HCT116 (cell line): Measurements from ENCODE around the gene MRPL21. TPM values are rescaled to one million over a fixed set of nuclear protein-coding genes. Genes with fewer than 3 reads are reported as not detected.

ENCODE experiments used
- ATAC-seq: fragments of 200-7000 bp; cut with Tn5 transposase; 2 replicates; pipeline ENCODE4 v1.9.1; 2020; ENCODE audit warnings: mild to moderate bottlenecking, moderate library complexity
- BruUV-seq: library from RNA; stranded (reverse); fragments of 400-500 nt; replicated peaks from 2 replicates; lab custom pipeline; 2021; lab: Mats Ljungman, UMichigan
- CTCF ChIA-PET: fragments of 300-600 bp; sonication (Branson Sonifier 250); formaldehyde crosslinking; loops from one replicate; lab custom pipeline; 2021; ENCODE audit warnings: antibody characterized with exemption; lab: Charles Lee
- POLR2A ChIA-PET: fragments of 300-600, 350-600 bp; sonication (Branson Sonifier 250); formaldehyde crosslinking; loops from one replicate; lab custom pipeline; 2021; ENCODE audit warnings: antibody characterized with exemption; lab: Charles Lee
- RAD21 ChIA-PET, 2 experiments: fragments of 300-600 bp; sonication (Branson Sonifier 250); formaldehyde crosslinking; loops; one replicate each; lab custom pipeline; 2023; ENCODE audit warnings: low total read pairs in 2 of 2; ENCODE audit not compliant: uncharacterized antibody in 2 of 2, unreplicated experiment in 2 of 2, low non-redundant PET in 1 of 2; lab: Charles Lee
- DNase-seq: peaks from one replicate; pipeline ENCODE4 v3.0.0-alpha.2; 2010; ENCODE audit warnings: low read depth, low spot score
- H2AFZ ChIP-seq: fragments of 200-600 bp; shearing (Covaris generic), sonication (generic); 2 replicates; pipeline ENCODE4 v1.6.1; 2017; ENCODE audit warnings: low read depth, mixed run types, mixed read lengths, antibody characterized with exemption, low read length; ENCODE audit not compliant: poor library complexity, severe bottlenecking
- H3K27ac ChIP-seq: 2 replicates; pipeline ENCODE4 v1.5.1; 2012; ENCODE audit warnings: low read depth, low read length
- H3K27me3 ChIP-seq: fragments of 200-600 bp; sonication (generic); 2 replicates; pipeline ENCODE4 v1.6.1; 2016; ENCODE audit warnings: mixed run types, low read length, mixed read lengths; ENCODE audit not compliant: insufficient read depth
- H3K36me3 ChIP-seq, 2 experiments: fragments of 200-500 bp in 1 of 2; fragments of 200-600 bp in 1 of 2; sonication (Bioruptor generic) in 1 of 2; sonication (generic) in 1 of 2; 2 replicates each; pipeline versions ENCODE4 v1.5.1 to v1.6.1; 2014 to 2016; ENCODE audit warnings: low read length in 2 of 2, inconsistent platforms in 1 of 2, mixed read lengths in 1 of 2, mixed run types in 1 of 2; ENCODE audit not compliant: insufficient read depth in 2 of 2, control insufficient read depth in 1 of 2
- H3K4me1 ChIP-seq, 2 experiments: fragments of 200-600 bp in 1 of 2; sonication (generic) in 1 of 2; 2 replicates each; pipeline versions ENCODE4 v1.5.1 to v1.6.1; 2012 to 2017; ENCODE audit warnings: low read length in 2 of 2, inconsistent platforms in 1 of 2, mild to moderate bottlenecking in 1 of 2, mixed read lengths in 1 of 2, mixed run types in 1 of 2, moderate library complexity in 1 of 2; ENCODE audit not compliant: insufficient read depth in 2 of 2, control insufficient read depth in 1 of 2
- H3K4me2 ChIP-seq: fragments of 200-600 bp; sonication (generic); 2 replicates; pipeline ENCODE4 v1.6.1; 2017; ENCODE audit warnings: mixed run types, low read length, mixed read lengths
- H3K4me3 ChIP-seq, 2 experiments: fragments of 200-600 bp in 1 of 2; sonication (generic) in 1 of 2; replicated peaks in 1 of 2; 2 replicates each; pipeline ENCODE4 v1.5.1; 2011 to 2016; ENCODE audit warnings: low read length in 2 of 2, control low read depth in 1 of 2, low read depth in 1 of 2, mild to moderate bottlenecking in 1 of 2, mixed read lengths in 1 of 2, mixed run types in 1 of 2
- H3K79me2 ChIP-seq: fragments of 200-600 bp; sonication (generic); 2 replicates; pipeline ENCODE4 v1.6.1; 2017; ENCODE audit warnings: mild to moderate bottlenecking, mixed run types, low read length, moderate library complexity, mixed read lengths; ENCODE audit not compliant: insufficient read depth
- H3K9ac ChIP-seq: fragments of 200-600 bp; sonication (generic); 2 replicates; pipeline ENCODE4 v1.6.1; 2016; ENCODE audit warnings: low read length, mixed read lengths
- H3K9me2 ChIP-seq: fragments of 200-600 bp; sonication (generic), shearing (Covaris generic); 2 replicates; pipeline ENCODE4 v1.6.1; 2017; ENCODE audit warnings: mixed run types, mild to moderate bottlenecking, moderate library complexity; ENCODE audit not compliant: insufficient read depth
- H3K9me3 ChIP-seq, 2 experiments: fragments of 200-500 bp in 1 of 2; fragments of 200-600 bp in 1 of 2; sonication (Bioruptor generic) in 1 of 2; sonication (generic) in 1 of 2; 2 replicates each; pipeline ENCODE4 v1.6.1; 2014 to 2017; ENCODE audit warnings: low read length in 2 of 2, mixed read lengths in 2 of 2, inconsistent platforms in 1 of 2, low read depth in 1 of 2, mild to moderate bottlenecking in 1 of 2, mixed run types in 1 of 2, moderate library complexity in 1 of 2; ENCODE audit not compliant: control insufficient read depth in 1 of 2, insufficient read depth in 1 of 2
- H4K20me1 ChIP-seq: fragments of 200-600 bp; sonication (generic), shearing (Covaris generic); 2 replicates; pipeline ENCODE4 v1.6.1; 2017; ENCODE audit warnings: mixed run types, mild to moderate bottlenecking, moderate library complexity; ENCODE audit not compliant: insufficient read depth
- CBX3 ChIP-seq: IDR thresholded peaks from 2 replicates; pipeline ENCODE4 v1.6.1; 2012; ENCODE audit warnings: low read depth
- CEBPB ChIP-seq: IDR thresholded peaks from 2 replicates; pipeline ENCODE4 v1.6.1; 2012; ENCODE audit warnings: low read depth
- ELF1 ChIP-seq: IDR thresholded peaks from 2 replicates; pipeline ENCODE4 v1.6.1; 2012; ENCODE audit warnings: low read depth, borderline replicate concordance
- MAX ChIP-seq: IDR thresholded peaks from 2 replicates; pipeline ENCODE4 v1.6.1; 2012
- RAD21 ChIP-seq: IDR thresholded peaks from 2 replicates; pipeline ENCODE4 v1.6.1; 2012; ENCODE audit warnings: low read depth, mild to moderate bottlenecking
- YY1 ChIP-seq: IDR thresholded peaks from 2 replicates; pipeline ENCODE4 v1.6.1; 2011; ENCODE audit warnings: low read length, low read depth, moderate library complexity, mild to moderate bottlenecking; ENCODE audit not compliant: insufficient replicate concordance; ENCODE audit errors: extremely low read depth
- ZFX ChIP-seq: fragments of 450-650 bp; IDR thresholded peaks from 2 replicates; pipeline ENCODE4 v1.6.1; 2017
- ZNF274 ChIP-seq: fragments of 200-500 bp; sonication (Bioruptor generic); IDR thresholded peaks from 2 replicates; pipeline ENCODE4 v1.6.1; 2014; ENCODE audit warnings: mild to moderate bottlenecking, low read depth, low read length, inconsistent platforms
- intact Hi-C: fragments of 100-400 bp; cut with micrococcal nuclease; formaldehyde crosslinking; loops from 2 replicates; pipeline ENCODE4 v1.10.0; 2022
- total RNA-seq: library from RNA; stranded (reverse); gene quantifications from one replicate; pipeline ENCODE4 v1.2.1, GENCODE V29; 2021; ENCODE audit not compliant: unreplicated experiment

MRPL21 gene
- total RNA-seq, 1 experiment from 2014 or later: 90.2 TPM

- POLR2A ChIA-PET: no interaction called here
- Histone ChIP-seq H3K9ac (no peak overlapping the region), H2AFZ (no peak overlapping the region), H4K20me1 (no peaks in the 10 kb centered on the region), H3K4me3 (no peak overlapping the region), H3K27ac (no peak overlapping the region), H3K27me3 (no peaks in the 10 kb centered on the region), H3K4me2 (no peak overlapping the region), H3K36me3 (peaks cover 0 to 5% of the 10 kb centered on the region in 2 experiments; a peak in 1 of 4 replicates), H3K4me1 (no peaks in the 10 kb centered on the region), H3K79me2 (no peaks in the 10 kb centered on the region), H3K9me2 (no peaks in the 10 kb centered on the region), H3K9me3 (no peaks in the 10 kb centered on the region)
- intact Hi-C loops: no loop called here
- CTCF ChIA-PET: no interaction called here
- no TSS peak for BruUV-seq
- RAD21 ChIA-PET: no interaction called here
- ATAC-seq (no peak), DNase-seq (no peak)
- TF ChIP-seq YY1 (no peak), ZFX (no peak), ELF1 (no peak), CEBPB (no peak), RAD21 (no peak), ZNF274 (no peak), CBX3 (no peak), MAX (no peak)
Observed at GRCh38 chr11:68942751-68943271, 39.2 kb upstream of the MRPL21 start.

- BruUV-seq: no TSS peak
- DNase-seq: no peak
- ChIA-PET POLR2A (no interaction called here), CTCF (no interaction called here), RAD21 (interaction anchor here in 1 of 2 experiments (0.7 kb wide), 1 partner anchor 8 kb away, joined by 3 read pairs; no protein-coding TSS in a partner anchor)
- Histone ChIP-seq H3K79me2 (no peaks in the 10 kb centered on the region), H3K4me1 (no peaks in the 10 kb centered on the region), H3K4me3 (no peak overlapping the region), H3K36me3 (peaks cover 3 to 10% of the 10 kb centered on the region in 2 experiments; a peak in 1 of 4 replicates), H4K20me1 (no peaks in the 10 kb centered on the region), H3K27ac (no peak overlapping the region), H2AFZ (no peak overlapping the region), H3K4me2 (no peak overlapping the region), H3K9me3 (no peaks in the 10 kb centered on the region), H3K9ac (no peak overlapping the region), H3K27me3 (no peaks in the 10 kb centered on the region), H3K9me2 (no peaks in the 10 kb centered on the region)
- intact Hi-C loops: no loop called here
- TF ChIP-seq MAX: no peak
- ATAC-seq: no peak
Observed at GRCh38 chr11:68942095-68942620, 38.5 kb upstream of the MRPL21 start.
